NCI-H1092 treated with DMSO at 0.1 percent for 48 hours (cell line): ENCODE data around the gene ERVFRD-1.
A peak's percentile ranks its signal among the peaks of the same experiment; 100 is the strongest.
"Not testable (repeated sequence)": the region's sequence is repeated elsewhere in the genome, so short reads cannot be mapped to it uniquely, and the experiment has no call there.

Experiments used
- DNase-seq: peaks from one replicate; lab custom pipeline; 2025; lab: John Stamatoyannopoulos, UW

ERVFRD-1 gene

GRCh38 chr6:11128608-11129007 is 17.1 kb upstream of the ERVFRD-1 start:
- DNase-seq, result no peak

- DNase-seq, result no peak
Measured at GRCh38 chr6:11126876-11127275, 15.4 kb upstream of the ERVFRD-1 start.

GRCh38 chr6:11123978-11124377 is 12.5 kb upstream of the ERVFRD-1 start:
- no peak for DNase-seq

GRCh38 chr6:11122380-11122779 is 10.9 kb upstream of the ERVFRD-1 start:
- DNase-seq, result no peak

- DNase-seq, result no peak
Measured at GRCh38 chr6:11121851-11122250, 10.3 kb upstream of the ERVFRD-1 start.

- DNase-seq, result no peak
Measured at GRCh38 chr6:11120271-11121005, 8.9 kb upstream of the ERVFRD-1 start.

GRCh38 chr6:11115808-11116536 is 4.4 kb upstream of the ERVFRD-1 start:
- not testable (repeated sequence) for DNase-seq

GRCh38 chr6:11113038-11113437 is 1.5 kb upstream of the ERVFRD-1 start:
- no peak for DNase-seq

GRCh38 chr6:11111769-11112437 is 378 bp upstream of the ERVFRD-1 start:
- no peak for DNase-seq

- no peak for DNase-seq
Measured at GRCh38 chr6:11108726-11109125, 2.8 kb downstream of the ERVFRD-1 start.

- DNase-seq, result no peak
Measured at GRCh38 chr6:11103065-11103464, 8.5 kb downstream of the ERVFRD-1 start.

GRCh38 chr6:11101417-11101816 is 10.1 kb downstream of the ERVFRD-1 start:
- no peak for DNase-seq

- DNase-seq, result no peak
Measured at GRCh38 chr6:11098004-11098403, 13.5 kb downstream of the ERVFRD-1 start.

- DNase-seq, result no peak
Measured at GRCh38 chr6:11097476-11097875, 14.0 kb downstream of the ERVFRD-1 start.

- no peak for DNase-seq
Measured at GRCh38 chr6:11096109-11096508, 15.4 kb downstream of the ERVFRD-1 start.

- no peak for DNase-seq
Measured at GRCh38 chr6:11094941-11095340, 16.6 kb downstream of the ERVFRD-1 start.

- peak; percentile 20 for DNase-seq
Measured at GRCh38 chr6:11094411-11094851, 17.1 kb downstream of the ERVFRD-1 start.

- DNase-seq, result peak; percentile 85
Measured at GRCh38 chr6:11093626-11094410, 17.7 kb downstream of the ERVFRD-1 start, which contains the start of gene SMIM13. Gene SMIM13 (plus strand): TSS chr6:11093834. CDS start chr6:11094314, 480 bp downstream.

GRCh38 chr6:11093376-11093625 is 18.2 kb downstream of the ERVFRD-1 start:
- DNase-seq, result no peak

GRCh38 chr6:11092668-11093375 is 18.7 kb downstream of the ERVFRD-1 start:
- no peak for DNase-seq

GRCh38 chr6:11091141-11091540 is 20.4 kb downstream of the ERVFRD-1 start:
- DNase-seq, result not testable (repeated sequence)

GRCh38 chr6:11089695-11090094 is 21.8 kb downstream of the ERVFRD-1 start:
- no peak for DNase-seq
